Measurements from ENCODE around the gene DGUOK. TPM values are rescaled to one million over a fixed set of nuclear protein-coding genes. Genes with fewer than 3 reads are reported as not detected.
A peak's percentile ranks its signal among the peaks of the same experiment; 100 is the strongest.

The DGUOK gene
- total RNA-seq, 1 experiment from 2014 or later = 100 TPM

DNA sequence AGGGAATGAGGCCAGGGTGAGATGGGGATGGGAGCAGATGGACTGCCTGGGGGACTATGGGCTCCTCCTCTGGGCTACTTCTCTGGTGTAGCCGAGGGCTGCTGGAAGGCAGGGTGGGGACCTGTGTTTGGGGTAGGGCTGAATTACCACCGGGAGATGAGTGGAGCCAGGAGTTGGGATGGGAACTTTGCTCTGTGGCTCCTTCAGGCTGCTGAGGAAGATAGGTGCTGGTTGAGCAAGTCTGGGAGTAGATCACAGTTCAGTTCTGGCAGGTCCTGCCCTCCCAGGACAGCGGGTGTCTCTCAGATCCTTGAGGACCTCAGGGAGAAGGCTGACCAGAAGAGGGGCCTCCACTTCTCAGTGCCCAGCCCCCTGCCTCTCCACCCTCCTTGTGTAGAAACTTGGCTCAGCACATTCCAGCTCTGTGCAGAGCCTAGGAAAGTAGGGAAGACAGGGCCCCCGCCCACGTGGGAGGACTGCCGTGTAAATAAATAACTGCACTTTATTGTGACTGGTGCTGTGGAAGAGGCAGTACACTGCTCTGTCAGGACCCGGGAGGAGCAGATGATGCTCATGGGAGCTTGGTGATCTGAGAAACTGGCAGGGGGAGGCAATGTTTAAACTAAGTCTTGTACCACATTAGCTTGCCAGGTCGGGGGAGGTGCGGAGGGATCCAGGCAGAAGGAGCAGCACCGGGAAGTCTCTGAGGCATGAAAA, 73.4 kb downstream of the DGUOK start:
- Histone ChIP-seq H4K20me1 (ENCODE audit: insufficient read depth) (no peaks in the 10 kb centered on the region), H3K27ac (ENCODE audit: low read depth, low read length) (no peak overlapping the region), H3K9me2 (ENCODE audit: insufficient read depth) (no peaks in the 10 kb centered on the region), H3K9me3 (ENCODE audit: control insufficient read depth in 1 of 2, insufficient read depth in 1 of 2, low read depth in 1 of 2, low read length in 2 of 2) (no peaks in the 10 kb centered on the region), H3K9ac (ENCODE audit: low read length) (no peak overlapping the region), H3K4me3 (replicated peaks in 1 of 2; ENCODE audit: low read depth in 1 of 2, low read length in 2 of 2) (no peak overlapping the region), H3K4me1 (ENCODE audit: control insufficient read depth in 1 of 2, insufficient read depth in 2 of 2, low read length in 2 of 2) (peaks cover 7 to 25% of the 10 kb centered on the region in 2 experiments; a peak in 3 of 4 replicates), H2AFZ (ENCODE audit: low read depth, low read length, poor library complexity, severe bottlenecking) (no peak overlapping the region), H3K36me3 (ENCODE audit: control insufficient read depth in 1 of 2, insufficient read depth in 2 of 2, low read length in 2 of 2) (peaks cover 0 to 3% of the 10 kb centered on the region in 2 experiments; a peak in 1 of 4 replicates), H3K27me3 (ENCODE audit: insufficient read depth, low read length) (no peaks in the 10 kb centered on the region), H3K4me2 (ENCODE audit: low read length) (peak overlapping the region; percentile 9), H3K79me2 (ENCODE audit: insufficient read depth, low read length) (peaks cover 84% of the 10 kb centered on the region)
- DNase-seq (ENCODE audit: low read depth, low spot score) (no peak), ATAC-seq (0 out of 2 replicates have a peak, but pooled peaks have one; percentile 17)
- intact Hi-C loops (cut with micrococcal nuclease) = no loop called here
- ChIA-PET POLR2A (no interaction called here), CTCF (no interaction called here), RAD21 (ENCODE audit: low non-redundant PET in 1 of 2, low total read pairs in 2 of 2, uncharacterized antibody in 2 of 2, unreplicated experiment in 2 of 2) (no interaction called here)
- no TSS peak for BruUV-seq (replicated peaks)
- TF ChIP-seq ELF1 (IDR thresholded peaks at IDR 0.05; ENCODE audit: borderline replicate concordance, low read depth) (no peak), POLR2AphosphoS5 (IDR thresholded peaks at IDR 0.05; ENCODE audit: low read depth, low read length) (no peak), TCF7L2 (IDR thresholded peaks at IDR 0.05; ENCODE audit: borderline replicate concordance, extremely low read depth, insufficient read depth, insufficient read length) (no peak)

- H3K36me3 ChIP-seq (ENCODE audit: control insufficient read depth in 1 of 2, insufficient read depth in 2 of 2, low read length in 2 of 2) = peaks cover 0 to 3% of the 10 kb centered on the region in 2 experiments; a peak in 1 of 4 replicates
- POLR2A ChIA-PET = no interaction called here
- no peak overlapping the region for H3K9ac ChIP-seq (ENCODE audit: low read length)
- H3K9me3 ChIP-seq (ENCODE audit: control insufficient read depth in 1 of 2, insufficient read depth in 1 of 2, low read depth in 1 of 2, low read length in 2 of 2) = no peaks in the 10 kb centered on the region
- RAD21 ChIA-PET (ENCODE audit: low non-redundant PET in 1 of 2, low total read pairs in 2 of 2, uncharacterized antibody in 2 of 2, unreplicated experiment in 2 of 2) = no interaction called here
- no peaks in the 10 kb centered on the region for H3K27me3 ChIP-seq (ENCODE audit: insufficient read depth, low read length)
- intact Hi-C loops (cut with micrococcal nuclease) = no loop called here
- no peaks in the 10 kb centered on the region for H3K9me2 ChIP-seq (ENCODE audit: insufficient read depth)
- no peak overlapping the region for H3K4me3 ChIP-seq (replicated peaks in 1 of 2; ENCODE audit: low read depth in 1 of 2, low read length in 2 of 2)
- CTCF ChIA-PET = no interaction called here
- BruUV-seq (replicated peaks) = no TSS peak
- peaks cover 7 to 24% of the 10 kb centered on the region in 2 experiments; a peak in 3 of 4 replicates for H3K4me1 ChIP-seq (ENCODE audit: control insufficient read depth in 1 of 2, insufficient read depth in 2 of 2, low read length in 2 of 2)
- no peak for ATAC-seq
- H3K4me2 ChIP-seq (ENCODE audit: low read length) = peak overlapping the region; percentile 33; the same call in 1 of the 2 replicates
- H3K79me2 ChIP-seq (ENCODE audit: insufficient read depth, low read length) = peaks cover 80% of the 10 kb centered on the region
- TF ChIP-seq CBX3 (IDR thresholded peaks at IDR 0.05; ENCODE audit: low read depth) (no peak), CEBPB (IDR thresholded peaks at IDR 0.05; ENCODE audit: low read depth) (no peak), POLR2A (IDR thresholded peaks at IDR 0.05; ENCODE audit: borderline replicate concordance, extremely low read depth, insufficient read depth, insufficient read length) (no peak), ELF1 (IDR thresholded peaks at IDR 0.05; ENCODE audit: borderline replicate concordance, low read depth) (no peak), SRF (IDR thresholded peaks at IDR 0.05; ENCODE audit: low read depth) (no peak), FOSL1 (IDR thresholded peaks at IDR 0.05; ENCODE audit: low read depth) (no peak), EZH2phosphoT487 (IDR thresholded peaks at IDR 0.05; ENCODE audit: borderline replicate concordance) (no peak), SP1 (IDR thresholded peaks at IDR 0.05; ENCODE audit: low read depth) (no peak), SIN3A (IDR thresholded peaks at IDR 0.05; ENCODE audit: low read depth) (no peak), EZH2 (IDR thresholded peaks at IDR 0.05) (no peak), JUND (IDR thresholded peaks at IDR 0.05) (no peak), YY1 (IDR thresholded peaks at IDR 0.05; ENCODE audit: extremely low read depth, insufficient replicate concordance, low read depth, low read length) (no peak), RAD21 (IDR thresholded peaks at IDR 0.05; ENCODE audit: low read depth) (no peak)
- TF ChIP-seq, protein P1, sequence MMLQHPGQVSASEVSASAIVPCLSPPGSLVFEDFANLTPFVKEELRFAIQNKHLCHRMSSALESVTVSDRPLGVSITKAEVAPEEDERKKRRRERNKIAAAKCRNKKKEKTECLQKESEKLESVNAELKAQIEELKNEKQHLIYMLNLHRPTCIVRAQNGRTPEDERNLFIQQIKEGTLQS (IDR thresholded peaks at IDR 0.05) = no peak
- no peaks in the 10 kb centered on the region for H4K20me1 ChIP-seq (ENCODE audit: insufficient read depth)
- DNase-seq (ENCODE audit: low read depth, low spot score) = no peak
- no peak overlapping the region for H2AFZ ChIP-seq (ENCODE audit: low read depth, low read length, poor library complexity, severe bottlenecking)
- H3K27ac ChIP-seq (ENCODE audit: low read depth, low read length) = no peak overlapping the region
These were observed 74.0 kb downstream of the DGUOK start for GRCh38 chr2:74000666-74001065.

Measured in HCT116 (cell line).